B cell (primary cell): Measurements from ENCODE around the gene CANX.

Experiments
- CTCF ChIP-seq: fragments of 200-600 bp; IDR thresholded peaks from one replicate; pipeline ENCODE4 v1.8.0; 2022; ENCODE audit warnings: antibody characterized with exemption, mild to moderate bottlenecking
- EZH2 ChIP-seq: IDR thresholded peaks from 2 replicates; pipeline ENCODE4 v1.6.1; 2012; ENCODE audit warnings: borderline replicate concordance, low read depth, mild to moderate bottlenecking, moderate library complexity, low read length; ENCODE audit not compliant: insufficient read depth, poor library complexity, severe bottlenecking

GRCh38 chr5:179777909-179778308, 79.1 kb downstream of the CANX start:
- TF ChIP-seq CTCF, result no peak
- TF ChIP-seq EZH2, result no peak
